Activated gamma-delta T cell treated with anti-CD3 and anti-CD28 coated beads, Interleukin-2, amount 50 U/mL, for 16 hours (primary cell): ENCODE measurements around the gene TMEM191C.
"Not testable (repeated sequence)": the region's sequence is repeated elsewhere in the genome, so short reads cannot be mapped to it uniquely, and the experiment has no call there.

Experiments
- DNase-seq: peaks from one replicate; pipeline ENCODE4 v3.0.0-alpha.2; 2020; ENCODE audit warnings: low read depth

TMEM191C gene

GRCh38 chr22:21467337-21468193, at the start of gene TMEM191C:
Gene TMEM191C, plus strand, starts transcription at chr22:21467387. Its CDS starts 73 bp downstream, at chr22:21467460.
- DNase-seq = not testable (repeated sequence)

- not testable (repeated sequence) for DNase-seq
These were observed 49.3 kb upstream of the TMEM191C start for GRCh38 chr22:21417853-21418252.

- not testable (repeated sequence) for DNase-seq
These were observed 48.1 kb upstream of the TMEM191C start for GRCh38 chr22:21418974-21419638.

DNA sequence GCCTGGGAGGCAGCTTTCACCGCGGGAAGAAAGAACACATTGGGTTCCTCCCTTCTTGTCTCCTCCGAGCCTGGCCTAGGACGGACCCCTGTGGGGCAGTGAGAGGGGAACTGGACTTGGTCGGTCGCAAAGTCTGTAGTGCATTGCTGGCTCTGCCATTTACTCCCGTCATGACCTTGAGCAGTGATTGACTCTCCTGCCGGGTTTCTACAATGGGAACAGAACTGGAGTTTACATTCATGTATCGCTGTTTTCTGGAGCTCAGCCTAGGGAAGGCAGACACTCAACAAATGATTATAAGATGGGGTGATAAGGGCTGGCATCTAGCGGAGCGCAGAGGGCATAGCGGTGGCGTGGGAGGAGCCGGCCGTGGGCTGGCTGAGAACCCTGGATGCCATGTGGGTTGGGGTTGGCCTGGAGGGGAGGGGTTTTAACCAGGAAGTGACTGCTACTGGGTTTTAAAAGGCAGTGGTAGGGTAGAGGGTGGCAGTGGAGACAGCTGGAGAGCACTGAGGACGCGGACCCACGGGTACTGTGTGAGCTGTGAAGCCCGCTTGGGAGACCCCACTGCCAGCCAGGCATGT, 46.9 kb upstream of the TMEM191C start:
- DNase-seq = not testable (repeated sequence)

DNA sequence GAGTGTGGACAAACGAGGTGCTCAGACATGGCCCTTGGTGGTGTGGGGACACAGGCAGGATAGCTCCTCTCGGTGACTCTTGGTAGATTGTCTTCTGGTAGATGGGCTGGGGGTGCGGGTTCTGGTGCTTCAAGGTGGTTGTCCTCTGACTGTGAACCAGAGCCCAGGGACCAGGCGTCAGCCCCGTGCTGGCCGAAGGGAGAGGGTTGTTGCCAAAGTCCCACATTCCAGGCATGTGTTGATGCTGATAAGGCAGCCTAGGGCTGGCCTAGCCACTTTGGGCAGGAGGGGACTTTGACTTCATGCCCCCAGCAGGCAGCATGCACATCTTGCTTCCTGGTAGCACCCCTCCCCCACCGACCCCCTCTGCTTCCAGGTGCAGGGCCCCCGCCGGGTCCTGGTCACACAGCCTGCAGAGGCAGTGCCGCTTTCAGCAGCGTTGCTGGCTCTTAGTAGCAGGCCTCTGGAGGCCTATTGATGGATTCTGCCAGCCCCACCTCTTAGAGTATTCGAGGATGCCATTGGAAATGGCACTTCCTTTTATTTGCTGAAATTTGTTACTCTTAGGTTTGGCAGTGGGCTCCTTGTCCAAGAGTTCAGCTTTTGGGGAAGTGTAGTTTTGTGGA, 43.0 kb upstream of the TMEM191C start:
- not testable (repeated sequence) for DNase-seq

DNA sequence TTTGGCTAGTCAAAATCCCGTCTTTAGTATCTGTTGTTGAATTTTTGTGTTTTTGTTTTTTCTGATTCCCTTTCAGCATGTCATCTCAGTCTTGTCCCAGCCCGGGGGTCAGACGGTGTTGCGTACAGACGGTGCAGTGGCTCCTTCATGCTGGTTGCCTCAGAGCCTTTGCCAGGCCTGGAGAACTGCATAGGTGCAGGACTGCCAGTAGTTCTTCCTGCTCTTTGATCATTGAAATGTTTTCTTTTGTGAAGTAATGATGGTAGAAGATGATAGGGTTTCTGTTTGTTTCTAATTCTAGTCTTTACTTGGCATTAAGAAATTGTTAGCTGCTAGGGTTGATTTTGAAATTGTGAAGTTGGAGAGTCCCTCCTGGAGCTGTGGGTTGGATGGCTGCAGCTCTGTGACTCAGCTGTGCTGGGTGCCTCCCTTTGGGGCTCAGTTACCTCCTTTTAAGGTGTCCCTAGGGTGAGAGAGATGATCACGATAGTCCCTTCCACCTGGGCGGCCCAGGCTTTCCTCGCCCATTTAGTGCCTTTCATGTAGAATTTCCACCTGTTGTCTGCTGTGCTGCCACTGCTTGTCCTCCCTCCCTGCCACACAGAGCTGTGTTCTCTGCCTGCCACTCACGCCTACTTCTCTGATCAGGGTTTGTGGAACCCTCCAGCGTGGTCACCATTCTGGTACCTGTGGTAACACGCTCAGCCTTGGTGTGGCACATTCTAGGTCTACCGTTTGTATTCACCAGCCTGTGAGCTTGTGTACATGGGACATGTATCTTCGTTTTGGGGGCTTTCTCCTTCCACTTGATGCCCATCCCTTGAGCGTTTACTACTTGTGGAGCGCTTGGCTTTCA, 32.6 kb upstream of the TMEM191C start:
- not testable (repeated sequence) for DNase-seq

- not testable (repeated sequence) for DNase-seq
These were observed 31.0 kb upstream of the TMEM191C start for GRCh38 chr22:21435998-21436810.

DNA sequence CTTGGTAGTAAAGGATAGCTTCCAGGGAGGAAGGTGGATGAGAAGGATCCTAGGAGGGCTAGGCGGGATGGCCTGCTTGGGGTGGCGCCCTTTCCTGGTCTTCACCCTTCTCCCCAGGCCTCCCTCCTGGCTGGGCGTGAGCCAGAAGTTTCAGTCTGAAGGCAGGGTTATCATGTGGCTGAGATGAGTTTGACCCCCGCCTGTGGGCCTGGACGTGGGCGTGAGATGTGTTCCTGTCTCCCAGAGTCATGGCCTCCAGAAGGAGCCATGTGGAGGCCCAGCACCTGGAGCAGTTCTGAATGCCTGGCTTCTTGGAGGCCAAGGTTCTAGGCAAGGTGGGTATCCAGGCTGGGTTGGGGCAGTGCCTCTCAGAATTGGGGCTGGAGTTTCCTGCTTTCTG, 29.2 kb upstream of the TMEM191C start:
- DNase-seq = not testable (repeated sequence)

DNA sequence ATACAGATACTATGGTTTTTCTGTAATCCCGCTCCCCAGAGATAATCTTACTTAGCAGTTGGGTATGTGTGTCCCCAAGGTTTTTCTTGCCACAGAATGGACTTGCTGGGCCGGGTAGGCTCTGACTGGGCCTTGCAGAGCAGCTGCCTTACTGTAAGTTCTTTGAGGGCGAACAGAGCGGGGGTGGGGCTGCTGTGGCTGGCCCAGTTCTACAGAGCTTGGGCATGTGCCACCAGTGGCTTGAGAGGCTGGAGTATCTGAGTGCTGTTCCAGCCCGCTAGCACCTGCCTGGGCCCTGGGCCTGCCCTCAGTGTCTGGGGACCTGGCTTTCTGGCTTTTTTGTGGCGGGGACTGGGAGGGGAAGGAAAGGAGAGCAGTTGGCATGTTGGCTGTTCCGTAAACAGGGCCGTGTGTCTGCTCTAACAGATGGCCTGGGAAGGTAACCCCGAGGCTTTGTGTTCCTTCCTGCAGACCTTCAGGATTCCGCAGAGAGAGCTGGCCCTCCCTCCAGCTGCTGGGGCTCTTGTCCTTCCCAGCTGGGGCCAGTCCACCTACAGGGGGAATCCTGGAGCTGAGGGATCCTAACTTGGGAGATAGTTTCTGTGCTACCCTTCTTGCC, 27.1 kb upstream of the TMEM191C start:
- DNase-seq = not testable (repeated sequence)

- DNase-seq = not testable (repeated sequence)
These were observed 26.5 kb upstream of the TMEM191C start for GRCh38 chr22:21440676-21441075.

GRCh38 chr22:21441170-21441569, 26.0 kb upstream of the TMEM191C start:
- DNase-seq = not testable (repeated sequence)

DNA sequence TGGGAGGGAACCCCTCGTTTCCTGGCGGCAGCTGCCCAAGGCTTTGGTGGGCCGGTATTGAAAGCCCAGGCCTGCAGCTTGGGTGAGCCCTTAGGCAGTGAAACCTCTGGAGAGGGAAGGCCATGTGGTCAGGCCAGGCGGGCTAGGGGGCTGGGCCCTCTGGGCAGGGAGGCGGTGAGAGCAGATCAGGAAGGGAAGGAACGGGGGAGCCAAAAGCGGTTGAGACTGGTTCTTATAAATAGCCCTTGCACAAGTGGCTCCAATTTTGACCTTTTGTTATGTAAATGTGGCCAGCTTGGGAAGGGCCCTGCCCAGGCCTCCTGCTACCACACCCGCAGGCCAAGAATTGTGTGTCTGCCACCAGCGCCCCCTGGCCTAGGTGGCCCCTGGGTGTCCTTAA, 25.1 kb upstream of the TMEM191C start:
- not testable (repeated sequence) for DNase-seq

GRCh38 chr22:21442646-21443045, 24.5 kb upstream of the TMEM191C start:
- DNase-seq = not testable (repeated sequence)

DNA sequence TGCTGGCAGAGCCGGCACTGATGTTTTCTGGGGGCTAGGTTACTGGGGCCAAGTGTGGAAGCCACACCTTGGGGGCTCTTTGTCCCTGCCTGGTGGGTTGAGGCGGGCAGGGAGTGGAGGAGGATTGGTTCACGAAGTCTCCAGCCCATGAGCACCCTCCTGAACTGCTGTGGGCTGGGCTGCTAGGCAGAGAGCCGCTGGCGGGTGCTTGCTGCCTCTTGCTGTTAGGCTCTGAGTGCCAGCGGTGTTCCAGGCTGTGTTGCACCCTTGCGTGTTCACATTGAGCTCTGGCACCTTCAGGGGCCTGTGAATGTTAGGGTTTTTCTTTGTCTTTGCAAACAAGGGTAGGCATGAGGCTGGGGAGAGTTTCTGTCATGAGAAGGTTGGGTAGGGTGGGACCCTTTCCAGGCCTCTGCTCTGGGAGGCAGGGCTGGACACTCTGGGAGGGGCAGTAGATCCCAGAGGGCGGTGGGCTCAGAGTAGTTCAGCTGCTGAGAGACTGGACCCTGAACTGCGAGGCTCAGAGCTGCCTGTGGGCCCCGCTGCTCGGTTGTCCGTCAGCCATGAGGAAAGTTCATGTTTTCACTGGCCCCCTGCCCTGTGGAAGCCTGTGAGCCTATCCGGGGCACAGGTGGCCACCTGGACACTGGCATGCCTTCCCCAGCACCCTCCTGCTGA, 24.0 kb upstream of the TMEM191C start:
- no peak for DNase-seq

DNA sequence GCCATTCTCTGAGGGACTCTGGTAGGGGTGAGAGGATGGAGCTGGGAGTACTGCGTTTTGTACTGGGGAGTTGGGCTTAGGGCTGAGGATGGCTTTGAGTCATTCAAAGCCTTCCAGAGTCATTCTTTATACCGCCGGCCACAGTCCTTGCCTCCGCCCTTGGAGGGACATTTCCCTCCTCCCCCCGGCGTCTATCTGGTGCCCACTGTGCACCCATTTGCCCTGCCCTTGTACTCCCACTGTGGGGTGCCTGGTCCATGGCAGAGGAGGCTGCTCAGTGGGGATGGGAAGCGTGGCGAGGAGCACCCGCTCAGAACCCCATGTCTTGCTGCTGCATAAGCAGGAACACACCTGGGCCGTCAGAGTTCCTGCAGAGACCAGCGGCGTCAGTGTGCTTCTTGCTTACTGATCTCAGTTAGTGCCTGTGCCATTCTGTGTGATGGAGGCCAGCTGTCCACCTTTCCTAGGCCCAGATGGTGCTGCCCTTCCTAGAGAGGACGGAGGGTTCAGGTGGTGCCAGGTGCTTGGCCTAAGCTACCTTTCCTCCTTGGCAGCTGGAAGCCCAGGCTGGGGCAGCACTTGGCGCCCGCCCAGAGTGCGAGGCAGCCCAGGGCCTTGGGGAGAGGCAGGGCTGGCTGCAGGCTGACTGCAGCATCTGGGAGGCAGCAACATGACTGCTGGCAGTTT, 23.3 kb upstream of the TMEM191C start:
- DNase-seq = no peak

- no peak for DNase-seq
These were observed 22.3 kb upstream of the TMEM191C start for GRCh38 chr22:21444701-21445436.

GRCh38 chr22:21445437-21446127, 21.6 kb upstream of the TMEM191C start:
- no peak for DNase-seq
